AG09309 (cell line): ENCODE results near the gene LYG2.
"Not testable (repeated sequence)": the region's sequence is repeated elsewhere in the genome, so short reads cannot be mapped to it uniquely, and the experiment has no call there.

Source experiments
- DNase-seq: peaks from one replicate; pipeline ENCODE4 v3.0.0-alpha.2; 2010; ENCODE audit warnings: low read depth
- H3K4me3 ChIP-seq: 2 replicates; pipeline ENCODE4 v1.5.1; 2011; ENCODE audit warnings: mild to moderate bottlenecking, low read depth, low read length, moderate library complexity; ENCODE audit not compliant: control insufficient read depth
- TF ChIP-seq, protein P1 (sequence below): IDR thresholded peaks from 2 replicates; pipeline ENCODE4 v1.5.1; 2011; ENCODE audit warnings: mild to moderate bottlenecking, low read depth, low read length, inconsistent platforms; ENCODE audit not compliant: insufficient read depth, control insufficient read depth; ENCODE audit errors: missing control alignments

Gene LYG2

DNA sequence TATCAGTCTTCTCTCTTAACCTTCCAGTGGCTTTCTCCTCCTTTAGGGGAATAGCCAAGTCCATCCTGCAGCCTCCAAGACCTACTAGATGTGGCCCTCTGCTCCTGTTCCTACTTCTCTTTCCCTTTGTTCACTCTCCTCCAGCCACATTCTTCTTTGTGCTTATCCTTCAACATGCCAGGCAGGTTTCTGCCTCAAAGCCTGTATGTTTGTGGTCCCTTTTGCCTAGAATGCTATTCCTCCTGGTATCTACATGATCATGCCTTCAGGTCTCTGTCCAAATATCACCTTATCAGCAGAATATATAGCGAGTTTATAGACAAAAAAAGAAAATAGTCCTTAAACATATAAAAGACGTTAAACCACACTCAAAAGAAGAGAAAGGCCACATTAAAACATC lies 5.5 kb downstream of the LYG2 start:
- TF ChIP-seq, protein P1, sequence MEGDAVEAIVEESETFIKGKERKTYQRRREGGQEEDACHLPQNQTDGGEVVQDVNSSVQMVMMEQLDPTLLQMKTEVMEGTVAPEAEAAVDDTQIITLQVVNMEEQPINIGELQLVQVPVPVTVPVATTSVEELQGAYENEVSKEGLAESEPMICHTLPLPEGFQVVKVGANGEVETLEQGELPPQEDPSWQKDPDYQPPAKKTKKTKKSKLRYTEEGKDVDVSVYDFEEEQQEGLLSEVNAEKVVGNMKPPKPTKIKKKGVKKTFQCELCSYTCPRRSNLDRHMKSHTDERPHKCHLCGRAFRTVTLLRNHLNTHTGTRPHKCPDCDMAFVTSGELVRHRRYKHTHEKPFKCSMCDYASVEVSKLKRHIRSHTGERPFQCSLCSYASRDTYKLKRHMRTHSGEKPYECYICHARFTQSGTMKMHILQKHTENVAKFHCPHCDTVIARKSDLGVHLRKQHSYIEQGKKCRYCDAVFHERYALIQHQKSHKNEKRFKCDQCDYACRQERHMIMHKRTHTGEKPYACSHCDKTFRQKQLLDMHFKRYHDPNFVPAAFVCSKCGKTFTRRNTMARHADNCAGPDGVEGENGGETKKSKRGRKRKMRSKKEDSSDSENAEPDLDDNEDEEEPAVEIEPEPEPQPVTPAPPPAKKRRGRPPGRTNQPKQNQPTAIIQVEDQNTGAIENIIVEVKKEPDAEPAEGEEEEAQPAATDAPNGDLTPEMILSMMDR, result no peak
- no peak for DNase-seq
- H3K4me3 ChIP-seq, result no peak overlapping the region

DNA sequence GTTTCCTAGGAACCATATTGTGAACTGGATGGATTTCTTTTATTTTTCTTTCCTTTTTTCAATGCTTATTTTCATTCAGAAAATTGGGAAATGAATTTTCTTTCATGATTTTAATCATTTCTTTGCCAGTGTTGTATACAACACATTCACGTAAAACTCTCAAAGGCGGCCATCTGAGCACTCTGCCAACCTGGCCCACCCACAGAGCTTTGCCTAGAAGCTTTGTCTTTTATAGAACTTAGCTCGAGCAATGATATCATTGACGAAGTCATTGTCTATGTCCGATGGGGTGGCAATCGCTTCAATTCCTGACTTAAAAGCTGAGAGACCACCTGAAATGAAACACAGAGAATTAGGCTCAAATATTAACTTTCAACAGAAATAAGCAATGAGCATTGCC lies 13.3 kb downstream of the LYG2 start:
- no peak for DNase-seq
- no peak overlapping the region for H3K4me3 ChIP-seq
- TF ChIP-seq, protein P1, result no peak

DNA sequence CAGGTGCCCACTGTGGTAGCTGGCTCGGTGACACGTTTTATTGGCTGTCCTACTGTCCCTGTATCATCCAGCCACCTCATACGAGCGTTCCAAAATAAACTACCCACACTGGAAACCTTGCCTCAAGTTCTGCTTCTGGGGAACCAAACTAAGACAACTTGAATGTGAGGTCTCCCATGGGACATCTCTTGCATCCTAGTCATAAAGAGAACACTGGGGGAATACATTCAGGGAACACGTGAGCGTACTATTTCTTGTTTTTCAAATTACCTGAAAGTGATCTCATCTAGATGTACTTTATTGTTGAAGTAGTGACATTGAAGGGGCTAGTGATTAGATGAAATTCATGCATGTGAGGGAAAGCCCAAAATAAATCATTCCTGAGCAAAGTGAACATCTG lies 15.0 kb downstream of the LYG2 start:
- no peak for DNase-seq
- TF ChIP-seq, protein P1, result no peak
- no peak overlapping the region for H3K4me3 ChIP-seq

DNA sequence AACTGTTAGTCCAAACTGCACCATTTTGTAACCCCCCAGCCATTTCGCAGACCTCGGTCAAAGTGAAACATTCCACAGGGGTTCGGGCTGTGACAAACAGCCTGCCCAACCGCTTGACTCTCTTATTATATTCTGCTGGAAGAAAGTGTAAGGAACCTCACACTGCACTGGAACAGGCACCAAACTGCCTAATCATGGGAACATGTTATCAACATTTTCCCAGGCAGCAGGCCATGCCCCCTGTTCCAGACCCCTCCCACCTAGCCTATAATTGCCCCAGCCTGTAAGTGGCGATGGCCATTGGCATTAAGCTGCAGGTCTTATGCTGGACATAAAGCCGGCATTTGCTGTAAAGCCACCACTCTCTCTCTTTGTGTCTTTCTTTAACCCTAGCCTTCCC lies 16.9 kb downstream of the LYG2 start:
- DNase-seq, result no peak
- TF ChIP-seq, protein P1, result no peak
- H3K4me3 ChIP-seq, result no peak overlapping the region

DNA sequence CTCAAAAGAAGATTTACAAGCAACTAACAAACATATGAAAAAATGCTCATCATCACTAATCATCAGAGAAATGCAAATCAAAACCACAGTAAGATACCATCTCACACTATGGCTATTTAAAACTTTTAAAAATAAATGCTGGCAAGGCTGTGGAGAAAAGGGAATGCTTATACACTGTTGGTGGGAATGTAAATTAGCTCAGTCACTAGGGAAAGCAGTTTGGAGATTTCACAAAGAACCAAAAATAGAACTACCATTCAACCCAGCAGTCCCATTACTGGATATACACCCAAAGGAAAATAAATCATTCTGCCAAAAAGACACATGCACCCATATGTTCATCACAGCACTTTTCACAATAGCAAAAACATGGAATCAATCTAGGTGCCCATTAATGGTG lies 22.3 kb downstream of the LYG2 start:
- not testable (repeated sequence) for DNase-seq, H3K4me3 ChIP-seq

DNA sequence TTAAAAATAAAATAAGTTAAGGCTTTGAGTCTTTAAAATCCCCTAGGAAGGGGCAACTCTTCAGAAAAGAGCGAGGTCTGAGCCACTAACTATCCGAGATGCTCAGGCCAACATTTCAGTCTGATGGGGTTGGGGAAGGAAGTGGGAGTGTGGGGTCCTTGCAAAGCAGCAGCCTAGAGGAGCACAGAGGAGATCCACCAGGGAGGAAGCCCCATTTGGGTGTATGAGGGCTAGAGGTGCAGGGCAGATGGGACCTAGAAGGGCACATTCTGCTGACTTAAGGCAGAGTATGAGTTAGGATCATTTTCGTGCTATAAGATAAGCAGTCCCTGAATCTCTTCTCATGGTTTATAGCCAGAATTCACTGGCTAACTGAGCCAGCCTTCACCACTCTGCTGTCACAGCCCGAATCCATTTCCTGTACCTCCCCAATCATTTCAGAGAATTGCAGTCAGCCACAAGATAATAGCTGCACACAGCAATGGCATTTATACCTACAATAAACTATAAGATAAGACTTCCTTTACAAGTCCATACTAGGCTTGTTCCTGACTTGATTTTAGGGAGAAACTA lies 37.5 kb downstream of the LYG2 start:
- DNase-seq, result no peak
- TF ChIP-seq, protein P1, result no peak
- no peak overlapping the region for H3K4me3 ChIP-seq

DNA sequence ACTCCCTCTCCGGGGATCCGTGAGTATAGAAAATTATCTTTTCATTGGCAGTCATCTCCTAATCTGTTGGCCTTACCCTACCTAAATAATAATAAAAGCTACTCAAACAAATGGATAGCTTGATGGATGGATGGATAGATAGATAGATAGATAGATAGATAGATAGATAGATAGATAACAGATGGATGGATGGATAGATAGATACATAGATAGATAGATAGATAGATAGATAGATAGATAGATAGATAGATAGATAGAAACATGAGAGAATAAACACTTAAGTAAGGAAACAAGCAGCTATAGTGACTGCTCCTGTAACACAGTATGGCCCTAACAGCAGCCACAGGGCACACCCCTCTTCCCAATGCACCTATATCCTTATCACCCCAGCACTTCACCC lies 39.4 kb downstream of the LYG2 start:
- TF ChIP-seq, protein P1, result no peak
- DNase-seq, result no peak
- H3K4me3 ChIP-seq, result no peak overlapping the region
